IMR-90 (cell line): ENCODE data around the gene RBFOX2.

Experiments
- BHLHE40 ChIP-seq: fragments of 150-350 bp; IDR thresholded peaks from 2 replicates; pipeline ENCODE4 v1.6.1; 2016; ENCODE audit warnings: mild to moderate bottlenecking, low read depth, low read length
- CHD1 ChIP-seq: IDR thresholded peaks from 2 replicates; pipeline ENCODE4 v1.6.1; 2012; ENCODE audit warnings: low read depth, low read length, improper control_type of control experiment
- FOS ChIP-seq: fragments of 150-350 bp; IDR thresholded peaks from 2 replicates; pipeline ENCODE4 v1.6.1; 2016; ENCODE audit warnings: low read depth, low read length
- MAFK ChIP-seq: IDR thresholded peaks from 2 replicates; pipeline ENCODE4 v1.6.1; 2012; ENCODE audit warnings: low read depth, low read length, improper control_type of control experiment
- MAZ ChIP-seq: IDR thresholded peaks from 2 replicates; pipeline ENCODE4 v1.6.1; 2012; ENCODE audit warnings: low read depth, mild to moderate bottlenecking, low read length, improper control_type of control experiment, moderate library complexity, borderline replicate concordance
- MXI1 ChIP-seq: IDR thresholded peaks from 2 replicates; pipeline ENCODE4 v1.6.1; 2012; ENCODE audit warnings: low read depth, mild to moderate bottlenecking, low read length, moderate library complexity, borderline replicate concordance
- POLR2A ChIP-seq: IDR thresholded peaks from 2 replicates; pipeline ENCODE4 v1.6.1; 2012; ENCODE audit warnings: mild to moderate bottlenecking, low read depth, low read length
- RAD21 ChIP-seq: IDR thresholded peaks from 2 replicates; pipeline ENCODE4 v1.6.1; 2012; ENCODE audit warnings: low read length, improper control_type of control experiment
- TF ChIP-seq, protein P1 (sequence below): conservative IDR thresholded peaks from 2 replicates; pipeline ENCODE4 v1.5.1; 2012; ENCODE audit warnings: mild to moderate bottlenecking, low read depth, low read length, improper control_type of control experiment
- TF ChIP-seq, protein P2 (sequence below): fragments of 150-350 bp; IDR thresholded peaks from 2 replicates; pipeline ENCODE4 v1.6.1; 2017; ENCODE audit warnings: mild to moderate bottlenecking, antibody characterized with exemption, low read length, low read depth

DNA sequence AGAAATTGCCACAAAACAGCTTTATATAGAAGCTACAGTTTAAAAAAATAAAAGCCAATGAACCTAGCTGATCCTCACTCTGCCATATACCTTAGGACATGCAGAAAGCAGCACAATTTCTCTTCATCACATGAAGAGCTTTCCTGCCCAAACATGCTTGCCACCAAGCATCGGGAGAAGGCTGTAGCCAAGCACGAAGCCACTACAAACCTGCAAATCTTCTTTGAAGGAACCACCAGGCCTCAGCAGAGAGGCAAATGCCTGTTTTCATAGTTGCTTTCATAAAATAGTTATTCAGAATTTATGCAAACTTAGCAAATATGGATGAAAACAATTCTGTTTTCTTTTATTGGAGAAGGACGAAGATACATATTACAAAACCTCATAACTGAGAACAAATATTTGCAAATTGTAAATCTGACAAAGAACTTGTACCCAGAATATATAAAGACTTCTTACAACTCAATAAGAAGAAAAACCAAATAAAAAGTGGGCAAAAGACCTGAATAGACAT is 100.3 kb downstream of the RBFOX2 start:
- TF ChIP-seq, protein P1, sequence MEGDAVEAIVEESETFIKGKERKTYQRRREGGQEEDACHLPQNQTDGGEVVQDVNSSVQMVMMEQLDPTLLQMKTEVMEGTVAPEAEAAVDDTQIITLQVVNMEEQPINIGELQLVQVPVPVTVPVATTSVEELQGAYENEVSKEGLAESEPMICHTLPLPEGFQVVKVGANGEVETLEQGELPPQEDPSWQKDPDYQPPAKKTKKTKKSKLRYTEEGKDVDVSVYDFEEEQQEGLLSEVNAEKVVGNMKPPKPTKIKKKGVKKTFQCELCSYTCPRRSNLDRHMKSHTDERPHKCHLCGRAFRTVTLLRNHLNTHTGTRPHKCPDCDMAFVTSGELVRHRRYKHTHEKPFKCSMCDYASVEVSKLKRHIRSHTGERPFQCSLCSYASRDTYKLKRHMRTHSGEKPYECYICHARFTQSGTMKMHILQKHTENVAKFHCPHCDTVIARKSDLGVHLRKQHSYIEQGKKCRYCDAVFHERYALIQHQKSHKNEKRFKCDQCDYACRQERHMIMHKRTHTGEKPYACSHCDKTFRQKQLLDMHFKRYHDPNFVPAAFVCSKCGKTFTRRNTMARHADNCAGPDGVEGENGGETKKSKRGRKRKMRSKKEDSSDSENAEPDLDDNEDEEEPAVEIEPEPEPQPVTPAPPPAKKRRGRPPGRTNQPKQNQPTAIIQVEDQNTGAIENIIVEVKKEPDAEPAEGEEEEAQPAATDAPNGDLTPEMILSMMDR: no peak
- TF ChIP-seq, protein P2, sequence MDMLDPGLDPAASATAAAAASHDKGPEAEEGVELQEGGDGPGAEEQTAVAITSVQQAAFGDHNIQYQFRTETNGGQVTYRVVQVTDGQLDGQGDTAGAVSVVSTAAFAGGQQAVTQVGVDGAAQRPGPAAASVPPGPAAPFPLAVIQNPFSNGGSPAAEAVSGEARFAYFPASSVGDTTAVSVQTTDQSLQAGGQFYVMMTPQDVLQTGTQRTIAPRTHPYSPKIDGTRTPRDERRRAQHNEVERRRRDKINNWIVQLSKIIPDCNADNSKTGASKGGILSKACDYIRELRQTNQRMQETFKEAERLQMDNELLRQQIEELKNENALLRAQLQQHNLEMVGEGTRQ: no peak
- TF ChIP-seq POLR2A (no peak), BHLHE40 (no peak), CHD1 (no peak), RAD21 (no peak), MAZ (no peak), MXI1 (no peak), FOS (no peak), MAFK (peak; percentile 55)
